ENCODE data around the gene LYRM1.

DNA sequence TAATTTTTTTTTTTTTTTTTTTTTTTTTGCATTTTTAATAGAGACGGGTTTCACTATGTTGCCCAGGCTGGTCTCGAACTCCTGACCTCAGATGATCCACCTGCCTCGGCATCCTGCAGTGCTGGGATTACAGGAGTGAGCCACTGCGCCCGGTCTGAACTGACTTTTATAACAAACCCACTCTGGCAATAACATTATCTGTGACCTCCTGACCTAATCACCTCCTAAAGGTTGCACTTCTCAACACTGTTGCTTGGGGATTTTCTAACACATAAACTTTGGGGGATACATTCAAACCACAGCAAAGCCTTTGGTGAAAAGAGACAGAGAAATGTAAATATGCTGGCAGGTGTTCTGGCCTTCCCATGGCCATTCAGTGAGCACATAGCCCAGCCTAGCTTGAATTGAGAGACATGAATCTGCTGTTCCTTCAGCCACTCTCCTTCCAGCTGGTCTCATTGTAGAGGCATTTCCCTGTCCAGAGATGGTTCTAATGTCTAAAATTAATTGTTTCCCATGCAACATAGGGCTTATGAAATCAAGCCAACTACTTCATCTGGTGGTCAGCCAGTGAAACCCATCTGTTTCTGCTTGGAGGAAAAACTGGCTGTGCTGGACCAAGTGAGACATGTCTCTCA, 28.3 kb downstream of the LYRM1 start:
- TF ChIP-seq, protein P1, sequence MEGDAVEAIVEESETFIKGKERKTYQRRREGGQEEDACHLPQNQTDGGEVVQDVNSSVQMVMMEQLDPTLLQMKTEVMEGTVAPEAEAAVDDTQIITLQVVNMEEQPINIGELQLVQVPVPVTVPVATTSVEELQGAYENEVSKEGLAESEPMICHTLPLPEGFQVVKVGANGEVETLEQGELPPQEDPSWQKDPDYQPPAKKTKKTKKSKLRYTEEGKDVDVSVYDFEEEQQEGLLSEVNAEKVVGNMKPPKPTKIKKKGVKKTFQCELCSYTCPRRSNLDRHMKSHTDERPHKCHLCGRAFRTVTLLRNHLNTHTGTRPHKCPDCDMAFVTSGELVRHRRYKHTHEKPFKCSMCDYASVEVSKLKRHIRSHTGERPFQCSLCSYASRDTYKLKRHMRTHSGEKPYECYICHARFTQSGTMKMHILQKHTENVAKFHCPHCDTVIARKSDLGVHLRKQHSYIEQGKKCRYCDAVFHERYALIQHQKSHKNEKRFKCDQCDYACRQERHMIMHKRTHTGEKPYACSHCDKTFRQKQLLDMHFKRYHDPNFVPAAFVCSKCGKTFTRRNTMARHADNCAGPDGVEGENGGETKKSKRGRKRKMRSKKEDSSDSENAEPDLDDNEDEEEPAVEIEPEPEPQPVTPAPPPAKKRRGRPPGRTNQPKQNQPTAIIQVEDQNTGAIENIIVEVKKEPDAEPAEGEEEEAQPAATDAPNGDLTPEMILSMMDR (IDR thresholded peaks at IDR 0.05): no peak
- TF ChIP-seq POLR2A (IDR thresholded peaks at IDR 0.05): no peak

All from testis (tissue), 2 donors.